ENCODE data around the gene IFIH1.

- TF ChIP-seq CTCF (IDR thresholded peaks at IDR 0.05 in 8 of 11, conservative IDR thresholded peaks at IDR 0.05 in 3 of 11) (no peak), POLR2AphosphoS5 (IDR thresholded peaks at IDR 0.05) (no peak), POLR2A (IDR thresholded peaks at IDR 0.05) (no peak)
Observed at GRCh38 chr2:162267496-162267895, 51.0 kb downstream of the IFIH1 start.
